Measurements from ENCODE around the gene SPEF2. TPM values are rescaled to one million over a fixed set of nuclear protein-coding genes. Genes with fewer than 3 reads are reported as not detected.

Gene SPEF2
- total RNA-seq, 1 experiment from 2014 or later = 0.87 TPM

DNA sequence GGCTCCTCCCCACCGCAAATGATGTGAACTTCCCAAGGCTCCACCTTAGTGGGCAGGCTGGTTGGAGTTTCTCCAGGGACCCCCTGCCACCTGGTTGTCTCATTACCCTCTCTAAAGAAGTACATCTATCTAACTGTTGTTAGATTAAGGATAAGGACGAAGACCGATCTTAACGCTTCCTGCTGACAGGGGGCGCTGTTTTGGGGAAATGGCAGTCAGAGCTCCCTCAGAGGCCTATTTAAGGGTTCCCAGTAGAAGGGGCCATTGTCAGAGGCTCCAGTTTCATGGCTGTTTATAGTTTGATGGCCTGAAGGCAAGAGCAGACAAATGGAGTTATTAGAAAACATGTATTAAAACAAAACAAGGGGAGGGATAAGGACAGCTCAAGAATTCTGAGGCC is 100.1 kb downstream of the SPEF2 start:
- ChIA-PET POLR2A (no interaction called here), CTCF (no interaction called here)
- Histone ChIP-seq H3K9me3 (ENCODE audit: control insufficient read depth, insufficient read depth, low read depth, low read length) (no peaks in the 10 kb centered on the region), H3K27ac (ENCODE audit: low read length) (no peak overlapping the region), H3K4me1 (ENCODE audit: control insufficient read depth, insufficient read depth, low read length) (no peaks in the 10 kb centered on the region), H3K36me3 (ENCODE audit: control insufficient read depth, insufficient read depth, low read length) (no peaks in the 10 kb centered on the region; the same call in 1 of the 2 replicates), H3K27me3 (ENCODE audit: control insufficient read depth, insufficient read depth, low read length) (no peaks in the 10 kb centered on the region), H3K4me3 (ENCODE audit: low read depth in 2 of 2, low read length in 2 of 2) (no peak overlapping the region)
- in situ Hi-C loops (cut with HindIII; ENCODE audit: low pct_unique_long_range_greater_than_20kb, low sequenced_read_pairs) (no loop called here), intact Hi-C loops (cut with micrococcal nuclease; ENCODE audit: unreplicated experiment) (no loop called here)
- ATAC-seq (no peak), DNase-seq (ENCODE audit: low read depth, low spot score) (no peak)
- no peak for TF ChIP-seq CTCF (IDR thresholded peaks at IDR 0.05)
- TF ChIP-seq TCF7L2 (IDR thresholded peaks at IDR 0.05; ENCODE audit: low read depth, low read length) = no peak
- no peak for TF ChIP-seq SIN3A (IDR thresholded peaks at IDR 0.05; ENCODE audit: borderline replicate concordance, insufficient read depth, low read depth, low read length)
- no peak for TF ChIP-seq POLR2AphosphoS5 (IDR thresholded peaks at IDR 0.05; ENCODE audit: low read depth, low read length)
- TF ChIP-seq REST (IDR thresholded peaks at IDR 0.05; ENCODE audit: insufficient read depth in 1 of 2, low read depth in 2 of 2, low read length in 1 of 2) = no peak
- BruUV-seq (replicated peaks) = no TSS peak

DNA sequence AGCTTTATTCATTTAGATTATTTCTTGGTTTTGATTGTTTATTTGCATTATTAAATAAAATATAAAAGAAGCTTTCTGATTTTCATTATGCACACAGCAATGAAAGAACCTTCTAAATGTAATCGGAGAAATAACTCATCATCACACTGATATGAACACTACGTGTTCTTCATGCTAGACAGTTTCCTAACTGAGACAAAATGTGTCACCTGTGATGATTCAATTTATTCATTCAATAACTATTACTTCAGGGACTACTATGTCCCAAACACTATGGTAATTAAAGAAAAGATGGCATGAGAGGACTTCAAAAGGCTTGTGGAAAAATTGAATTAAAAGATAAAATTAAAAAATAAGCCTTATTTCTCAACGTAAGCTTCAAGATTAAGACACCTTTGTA is 118.1 kb downstream of the SPEF2 start:
- CTCF ChIA-PET = no interaction called here
- TF ChIP-seq POLR2AphosphoS5 (IDR thresholded peaks at IDR 0.05; ENCODE audit: low read depth, low read length) (no peak), REST (IDR thresholded peaks at IDR 0.05; ENCODE audit: insufficient read depth in 1 of 2, low read depth in 2 of 2, low read length in 1 of 2) (no peak), CTCF (IDR thresholded peaks at IDR 0.05) (no peak), TCF7L2 (IDR thresholded peaks at IDR 0.05; ENCODE audit: low read depth, low read length) (no peak), SIN3A (IDR thresholded peaks at IDR 0.05; ENCODE audit: borderline replicate concordance, insufficient read depth, low read depth, low read length) (no peak)
- no peaks in the 10 kb centered on the region for H3K4me1 ChIP-seq (ENCODE audit: control insufficient read depth, insufficient read depth, low read length)
- no TSS peak for BruUV-seq (replicated peaks)
- H3K27me3 ChIP-seq (ENCODE audit: control insufficient read depth, insufficient read depth, low read length) = no peaks in the 10 kb centered on the region
- intact Hi-C loops (cut with micrococcal nuclease; ENCODE audit: unreplicated experiment) = no loop called here
- H3K27ac ChIP-seq (ENCODE audit: low read length) = no peak overlapping the region
- DNase-seq (ENCODE audit: low read depth, low spot score) = no peak
- H3K36me3 ChIP-seq (ENCODE audit: control insufficient read depth, insufficient read depth, low read length) = no peaks in the 10 kb centered on the region
- H3K9me3 ChIP-seq (ENCODE audit: control insufficient read depth, insufficient read depth, low read depth, low read length) = no peaks in the 10 kb centered on the region
- ATAC-seq = no peak
- POLR2A ChIA-PET = no interaction called here
- in situ Hi-C loops (cut with HindIII; ENCODE audit: low pct_unique_long_range_greater_than_20kb, low sequenced_read_pairs) = no loop called here
- no peak overlapping the region for H3K4me3 ChIP-seq (ENCODE audit: low read depth in 2 of 2, low read length in 2 of 2)
